B cell (primary cell): Measurements from ENCODE around the gene NDUFA13.

Experiments
- CTCF ChIP-seq: fragments of 200-600 bp; IDR thresholded peaks from one replicate; pipeline ENCODE4 v1.8.0; 2022; ENCODE audit warnings: antibody characterized with exemption, mild to moderate bottlenecking
- EZH2 ChIP-seq: IDR thresholded peaks from 2 replicates; pipeline ENCODE4 v1.6.1; 2012; ENCODE audit warnings: borderline replicate concordance, low read depth, mild to moderate bottlenecking, moderate library complexity, low read length; ENCODE audit not compliant: insufficient read depth, poor library complexity, severe bottlenecking

GRCh38 chr19:19510432-19510831 lies 5.6 kb upstream of the NDUFA13 start:
- no peak for TF ChIP-seq EZH2
- TF ChIP-seq CTCF = no peak
